Heart left ventricle (tissue), 16 donors: ENCODE data around the gene FNBP1L. TPM values are rescaled to one million over a fixed set of nuclear protein-coding genes. Genes with fewer than 3 reads are reported as not detected.
A peak's percentile ranks its signal among the peaks of the same experiment; 100 is the strongest.

Source experiments
- ATAC-seq, 4 donors: fragments of 200-7000 bp; cut with Tn5 transposase; one replicate each; pipeline ENCODE4 v1.9.1; 2020 to 2022; ENCODE audit warnings: moderate library complexity in 4 of 4, mild to moderate bottlenecking in 3 of 4, moderate number of reproducible peaks in 1 of 4
- DNase-seq, 5 donors: peaks; one replicate each; pipeline ENCODE4 v3.0.0-alpha.2; 2020
- H3K27ac ChIP-seq, 12 donors: fragments of 200-600 bp; sonication (generic) in 4 of 12; one replicate each; pipeline versions ENCODE4 v1.5.0 to v1.8.0; 2016 to 2022; ENCODE audit warnings: mild to moderate bottlenecking in 2 of 12
- H3K27me3 ChIP-seq, 9 donors: fragments of 200-600 bp; sonication (generic) in 2 of 9; one replicate each; pipeline versions ENCODE4 v1.5.1 to v1.8.0; 2016 to 2022; ENCODE audit warnings: mild to moderate bottlenecking in 3 of 9
- H3K36me3 ChIP-seq, 9 donors: fragments of 200-600 bp; sonication (generic) in 2 of 9; one replicate each; pipeline versions ENCODE4 v1.5.0 to v1.8.0; 2018 to 2022; ENCODE audit warnings: mild to moderate bottlenecking in 2 of 9
- H3K4me1 ChIP-seq, 12 donors: fragments of 200-600 bp; sonication (generic) in 4 of 12; one replicate each; pipeline versions ENCODE4 v1.5.0 to v1.8.0; 2016 to 2022; ENCODE audit warnings: mild to moderate bottlenecking in 3 of 12
- H3K4me3 ChIP-seq, 12 donors: fragments of 200-600 bp; sonication (generic) in 4 of 12; one replicate each; pipeline versions ENCODE4 v1.5.0 to v1.8.0; 2017 to 2022; ENCODE audit warnings: mild to moderate bottlenecking in 9 of 12, moderate library complexity in 4 of 12
- H3K9me3 ChIP-seq, 12 donors: fragments of 200-600 bp; sonication (generic) in 4 of 12; one replicate each; pipeline versions ENCODE4 v1.5.0 to v1.8.0; 2016 to 2022; ENCODE audit warnings: mild to moderate bottlenecking in 1 of 12
- POLR2A ChIP-seq, 2 donors: fragments of 450-650 bp; IDR thresholded peaks; one replicate each; pipeline ENCODE4 v1.6.1; 2017; ENCODE audit warnings: antibody characterized with exemption in 2 of 2, mild to moderate bottlenecking in 2 of 2, moderate library complexity in 2 of 2
- WGBS, 4 donors: extraction: QIAGEN DNeasy Blood & Tissue Kit in 2 of 4; methylation state at CpG; one replicate each; pipeline versions ENCODE4 v1.1.5 to v1.1.7; 2013 to 2018; 5-methylcytosine and 5-hydroxymethylcytosine counted together
- intact Hi-C, 10 donors: fragments of 100-400 bp; cut with DNase I; formaldehyde crosslinking; loops; one replicate each; pipeline versions ENCODE4 v1.11.1 to v1.14.2; 2022
- polyA plus RNA-seq, 2 donors: library from polyadenylated mRNA; stranded (reverse); fragments of 200-250 nt; gene quantifications; one replicate each; pipeline ENCODE4 v1.2.3, GENCODE V29; 2013
- total RNA-seq, 9 donors: library from RNA; depleted of rRNA in 2 of 9; stranded (reverse); fragments of >200 nt in 2 of 9; fragmentation: NEBNext Ultra II Directional in 3 of 9; extraction: Animal tissue kit (Norgen Biotek cat#: 25700) in 3 of 9; gene quantifications; one replicate each; pipeline versions ENCODE4 v1.1.0 to v1.2.4, GENCODE V29; 2016 to 2023
- TF ChIP-seq, protein P1 (sequence below), 12 donors: fragments of 200-600 bp; sonication (generic) in 4 of 12; IDR thresholded peaks; one replicate each; pipeline versions ENCODE4 v1.5.0 to v1.8.0; 2018 to 2022; ENCODE audit warnings: antibody characterized with exemption in 12 of 12, mild to moderate bottlenecking in 5 of 12
- donor health status: ischemic (EF 13 %, LVEDD 7.1; RV severe dilation, severe dysfunction).
- donor health status: healthy with polysubstance abuse.
- donor health status: DM: no; HTN: yes; CAD: no.
- donor health status: DM: no; HTN: no; CAD: no.
- donor health status: ischemic (EF 25% LVEDD 6.9; RV normal size, moderate dysfunction).
- donor health status: ischemic (EF 25% LVEDD 5.7; RV mildly dilated, moderate dysfunction).
- donor health status: healthy.
- donor health status: DM: yes; HTN: yes; CAD: no.
- donor health status: ischemic (EF 35%, LVEDD 5.7; RV mildly dilated, moderate dysfunction).
- donor health status: nonischemic (EF 11% LVEDD 7.7; RV severe dilation, severe dysfunction).
- donor health status: DM: yes; HTN: yes; CAD: no.
- donor health status: PGD.
- donor health status: ischemic (EF 29% LVEDD 5.4; RV normal size, mild dysfunction).
- donor health status: nonischemic (EF 23%, LVEDD 6.1; RV moderate dilation, normal function).

The FNBP1L gene
- total and polyA plus RNA-seq, 11 donors, result 12.4 to 38.8 (median 23.4) TPM

DNA sequence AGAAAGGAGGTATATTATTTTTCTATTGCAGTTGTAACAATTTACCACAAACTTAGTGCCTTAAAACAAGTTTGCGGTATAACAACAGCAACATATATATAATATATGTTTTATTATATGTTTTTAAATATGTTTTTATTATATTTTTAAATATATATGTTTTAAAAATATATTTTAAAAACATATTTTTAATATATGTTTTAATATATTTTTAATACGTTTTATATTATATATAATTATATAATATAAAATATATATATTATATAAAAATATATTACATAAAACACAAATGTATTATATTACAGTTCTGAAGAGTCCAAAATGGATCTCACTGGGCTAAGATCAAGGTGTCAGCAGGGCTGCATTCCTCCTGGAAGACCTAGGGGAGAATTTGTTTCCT, 27.5 kb upstream of the FNBP1L start:
- Histone ChIP-seq H3K4me1 (peaks cover 0 to 5% (median 0%) of the 10 kb centered on the region in 12 donors), H3K27ac (no peak overlapping the region), H3K4me3 (no peak overlapping the region), H3K27me3 (no peaks in the 10 kb centered on the region), H3K36me3 (no peaks in the 10 kb centered on the region), H3K9me3 (no peaks in the 10 kb centered on the region)
- intact Hi-C loops, result loop anchor here in 2 of 10 donors (5.0 to 10.0 kb wide), 2 partner anchors 116 to 407 kb away; no protein-coding TSS in a partner anchor
- DNase-seq (no peak), ATAC-seq (no peak)
- TF ChIP-seq POLR2A (IDR thresholded peaks at IDR 0.05), result no peak
- TF ChIP-seq, protein P1, sequence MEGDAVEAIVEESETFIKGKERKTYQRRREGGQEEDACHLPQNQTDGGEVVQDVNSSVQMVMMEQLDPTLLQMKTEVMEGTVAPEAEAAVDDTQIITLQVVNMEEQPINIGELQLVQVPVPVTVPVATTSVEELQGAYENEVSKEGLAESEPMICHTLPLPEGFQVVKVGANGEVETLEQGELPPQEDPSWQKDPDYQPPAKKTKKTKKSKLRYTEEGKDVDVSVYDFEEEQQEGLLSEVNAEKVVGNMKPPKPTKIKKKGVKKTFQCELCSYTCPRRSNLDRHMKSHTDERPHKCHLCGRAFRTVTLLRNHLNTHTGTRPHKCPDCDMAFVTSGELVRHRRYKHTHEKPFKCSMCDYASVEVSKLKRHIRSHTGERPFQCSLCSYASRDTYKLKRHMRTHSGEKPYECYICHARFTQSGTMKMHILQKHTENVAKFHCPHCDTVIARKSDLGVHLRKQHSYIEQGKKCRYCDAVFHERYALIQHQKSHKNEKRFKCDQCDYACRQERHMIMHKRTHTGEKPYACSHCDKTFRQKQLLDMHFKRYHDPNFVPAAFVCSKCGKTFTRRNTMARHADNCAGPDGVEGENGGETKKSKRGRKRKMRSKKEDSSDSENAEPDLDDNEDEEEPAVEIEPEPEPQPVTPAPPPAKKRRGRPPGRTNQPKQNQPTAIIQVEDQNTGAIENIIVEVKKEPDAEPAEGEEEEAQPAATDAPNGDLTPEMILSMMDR (IDR thresholded peaks at IDR 0.05), result no peak
- WGBS, 4 donors, result 96 to 98% (median 98%) methylated on average over 2 of the region's 2 CpGs

DNA sequence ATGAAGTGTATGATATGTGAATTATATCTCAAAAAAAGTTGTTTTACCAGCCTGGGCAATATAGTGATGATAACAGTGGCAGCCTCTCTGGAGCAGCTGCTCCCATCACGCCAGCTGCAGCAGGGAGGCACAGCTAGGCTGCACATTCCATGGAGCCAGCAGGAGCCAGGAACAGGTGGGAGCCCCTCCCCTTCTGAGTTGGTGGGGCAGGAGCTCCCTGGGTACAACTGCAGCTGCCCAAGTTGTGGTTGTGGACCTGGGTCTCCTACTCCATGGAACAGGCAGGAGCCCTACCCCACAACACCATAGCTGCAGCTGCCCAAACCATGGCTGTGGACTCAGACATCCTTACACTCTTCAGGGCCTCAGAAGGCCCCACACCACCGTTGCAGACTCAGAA, 21.7 kb upstream of the FNBP1L start:
- no peaks in the 10 kb centered on the region for H3K36me3 ChIP-seq
- no peak for DNase-seq
- 80 to 100% (median 88%) methylated on average over 1 to 2 of the region's 2 CpGs for WGBS, 4 donors

DNA sequence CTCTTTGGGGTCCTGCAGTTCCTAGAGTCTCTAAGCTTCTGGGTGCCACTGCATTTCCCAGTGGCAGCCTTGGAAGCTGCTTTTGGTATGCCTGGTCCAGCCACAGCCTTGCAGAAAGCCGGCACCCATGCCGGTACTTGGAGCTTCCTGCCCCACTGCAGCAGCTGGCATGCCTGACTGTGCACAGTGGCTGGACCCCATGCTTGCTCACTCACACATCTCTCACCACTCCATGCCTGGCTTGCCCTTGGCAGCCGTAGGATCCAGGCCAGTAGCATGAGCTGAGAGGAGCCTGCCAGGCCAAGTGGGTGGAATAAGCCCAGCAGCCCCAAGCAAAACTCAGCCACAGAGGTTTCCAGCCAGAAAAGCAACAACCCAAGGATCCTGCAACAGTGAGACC, 20.3 kb upstream of the FNBP1L start:
- no peak overlapping the region for H3K4me3 ChIP-seq

More for the DNA sequence above, 21.7 kb upstream of the FNBP1L start:
- no peak overlapping the region for H3K27ac ChIP-seq
- ATAC-seq, result no peak
- intact Hi-C loops, result loop anchor here in 1 of 10 donors (10.0 kb wide), 1 partner anchor 121 kb away; no protein-coding TSS in a partner anchor
- H3K4me3 ChIP-seq, result no peak overlapping the region
- H3K4me1 ChIP-seq, result peaks cover 0 to 2% (median 0%) of the 10 kb centered on the region in 12 donors
- H3K27me3 ChIP-seq, result no peaks in the 10 kb centered on the region
- H3K9me3 ChIP-seq, result no peaks in the 10 kb centered on the region
- TF ChIP-seq, protein P1 (IDR thresholded peaks at IDR 0.05), result no peak
- TF ChIP-seq POLR2A (IDR thresholded peaks at IDR 0.05), result no peak

GRCh38 chr1:93433407-93433961, 14.4 kb upstream of the FNBP1L start:
- Histone ChIP-seq H3K36me3 (no peaks in the 10 kb centered on the region), H3K9me3 (no peaks in the 10 kb centered on the region), H3K27ac (no peak overlapping the region), H3K4me3 (no peak overlapping the region), H3K27me3 (no peaks in the 10 kb centered on the region), H3K4me1 (peaks cover 0 to 7% (median 0%) of the 10 kb centered on the region in 12 donors)
- WGBS, 4 donors, result 41 to 65% (median 60%) methylated on average over 4 to 5 of the region's 5 CpGs
- peak in 3 of 4 donors; percentile 49 to 60 (median 51) for ATAC-seq
- peak in 1 of 5 donors; percentile 46 for DNase-seq
- intact Hi-C loops, result loop anchor here in 8 of 10 donors (5.0 to 10.0 kb wide), 5 partner anchors 129 to 411 kb away; no protein-coding TSS in a partner anchor
- TF ChIP-seq POLR2A (IDR thresholded peaks at IDR 0.05), result no peak
- TF ChIP-seq, protein P1 (IDR thresholded peaks at IDR 0.05), result peak in 7 of 12 donors; percentile 12 to 44 (median 29)

More for the DNA sequence above, 20.3 kb upstream of the FNBP1L start:
- ATAC-seq (peak; percentile 87 to 98 (median 94)), DNase-seq (peak in 4 of 5 donors; percentile 42 to 82 (median 54))
- Histone ChIP-seq H3K27me3 (no peaks in the 10 kb centered on the region), H3K4me1 (peaks cover 0 to 2% (median 0%) of the 10 kb centered on the region in 12 donors), H3K9me3 (no peaks in the 10 kb centered on the region), H3K36me3 (no peaks in the 10 kb centered on the region), H3K27ac (no peak overlapping the region)
- TF ChIP-seq, protein P1 (IDR thresholded peaks at IDR 0.05), result no peak
- TF ChIP-seq POLR2A (IDR thresholded peaks at IDR 0.05), result no peak
- 65 to 74% (median 70%) methylated on average over 3 of the region's 3 CpGs for WGBS, 4 donors
- intact Hi-C loops, result loop anchor here in 1 of 10 donors (10.0 kb wide), 1 partner anchor 123 kb away; no protein-coding TSS in a partner anchor
